T-helper 17 cell (primary cell): Measurements from ENCODE around the gene BCL6B. TPM values are rescaled to one million over a fixed set of nuclear protein-coding genes. Genes with fewer than 3 reads are reported as not detected.

Experiments
- ATAC-seq: fragments of 150-1000 bp; cut with Tn5 transposase; 2 replicates; pipeline ENCODE4 v1.10.0; 2021; ENCODE audit warnings: mild to moderate bottlenecking, moderate library complexity
- DNase-seq, 3 donors: peaks; one replicate each; pipeline versions ENCODE4 v3.0.0 to v3.0.0-alpha.2; 2020 to 2021
- H3K9me3 ChIP-seq: one replicate; pipeline ENCODE4 v1.7.0; 2013; ENCODE audit warnings: low read length, mild to moderate bottlenecking; ENCODE audit not compliant: control insufficient read depth, poor library complexity, severe bottlenecking
- H3K27ac Mint-ChIP-seq: one replicate; pipeline ENCODE4 v1.8.0; 2022; ENCODE audit warnings: mild to moderate bottlenecking, moderate library complexity, mixed read lengths
- H3K27me3 Mint-ChIP-seq: one replicate; pipeline ENCODE4 v1.8.0; 2022; ENCODE audit warnings: mixed read lengths
- H3K36me3 Mint-ChIP-seq: one replicate; pipeline ENCODE4 v1.8.0; 2022; ENCODE audit warnings: low read depth, mixed read lengths
- H3K4me1 Mint-ChIP-seq: one replicate; pipeline ENCODE4 v1.8.0; 2022; ENCODE audit warnings: mild to moderate bottlenecking, mixed read lengths
- H3K4me3 Mint-ChIP-seq: one replicate; pipeline ENCODE4 v1.8.0; 2022; ENCODE audit warnings: mild to moderate bottlenecking, moderate library complexity, mixed read lengths
- total RNA-seq, 4 donors: library from RNA in 2 of 4; stranded (reverse) in 2 of 4; gene quantifications; one replicate each; pipeline ENCODE4 v1.2.3 and lab custom pipeline; 2022 to 2026

Gene BCL6B
- total RNA-seq, 2 donors from 2014 or later, result 0.17 TPM; not detected in 1

- H3K9me3 ChIP-seq, result no peaks in the 10 kb centered on the region
- Mint-ChIP-seq H3K36me3 (peaks cover 2% of the 10 kb centered on the region), H3K27ac (peak overlapping the region; percentile 100), H3K4me3 (peak overlapping the region; percentile 90), H3K4me1 (peaks cover 66% of the 10 kb centered on the region), H3K27me3 (no peaks in the 10 kb centered on the region)
- DNase-seq (peak; percentile 72 to 86 (median 74)), ATAC-seq (peak; percentile 66)
Observed at GRCh38 chr17:7014995-7015958, 7.6 kb upstream of the BCL6B start.

- Mint-ChIP-seq H3K27ac (peak overlapping the region; percentile 100), H3K36me3 (peaks cover 2% of the 10 kb centered on the region), H3K27me3 (no peaks in the 10 kb centered on the region), H3K4me1 (peaks cover 64% of the 10 kb centered on the region), H3K4me3 (peak overlapping the region; percentile 90)
- DNase-seq (no peak), ATAC-seq (no peak)
- no peaks in the 10 kb centered on the region for H3K9me3 ChIP-seq
Observed at GRCh38 chr17:7016418-7016817, 6.4 kb upstream of the BCL6B start.

GRCh38 chr17:7016886-7017826, 5.7 kb upstream of the BCL6B start:
- Mint-ChIP-seq H3K27me3 (no peaks in the 10 kb centered on the region), H3K4me1 (peaks cover 63% of the 10 kb centered on the region), H3K36me3 (peaks cover 2% of the 10 kb centered on the region), H3K4me3 (peak overlapping the region; percentile 68), H3K27ac (peak overlapping the region; percentile 100)
- DNase-seq (no peak), ATAC-seq (no peak)
- H3K9me3 ChIP-seq, result no peaks in the 10 kb centered on the region

GRCh38 chr17:7017827-7018200, 5.0 kb upstream of the BCL6B start:
- ATAC-seq, result no peak
- H3K27ac Mint-ChIP-seq, result peak overlapping the region; percentile 100
- peaks cover 66% of the 10 kb centered on the region for H3K4me1 Mint-ChIP-seq
- no peaks in the 10 kb centered on the region for H3K27me3 Mint-ChIP-seq
- H3K36me3 Mint-ChIP-seq, result peaks cover 2% of the 10 kb centered on the region
- no peak for DNase-seq
- peak overlapping the region; percentile 68 for H3K4me3 Mint-ChIP-seq
- H3K9me3 ChIP-seq, result no peaks in the 10 kb centered on the region

GRCh38 chr17:7018331-7018964, 4.4 kb upstream of the BCL6B start:
- Mint-ChIP-seq H3K27ac (peak overlapping the region; percentile 100), H3K4me3 (no peak overlapping the region), H3K4me1 (peaks cover 67% of the 10 kb centered on the region), H3K36me3 (peaks cover 2% of the 10 kb centered on the region), H3K27me3 (no peaks in the 10 kb centered on the region)
- H3K9me3 ChIP-seq, result no peaks in the 10 kb centered on the region
- DNase-seq (no peak), ATAC-seq (no peak)

- no peaks in the 10 kb centered on the region for H3K9me3 ChIP-seq
- Mint-ChIP-seq H3K27ac (peak overlapping the region; percentile 100), H3K36me3 (peaks cover under 1% of the 10 kb centered on the region), H3K27me3 (no peaks in the 10 kb centered on the region), H3K4me3 (no peak overlapping the region), H3K4me1 (peaks cover 60% of the 10 kb centered on the region)
- ATAC-seq (no peak), DNase-seq (no peak)
Observed at GRCh38 chr17:7019367-7019766, 3.5 kb upstream of the BCL6B start.

- H3K36me3 Mint-ChIP-seq, result no peaks in the 10 kb centered on the region
- no peaks in the 10 kb centered on the region for H3K27me3 Mint-ChIP-seq
- ATAC-seq (no peak), DNase-seq (no peak)
- no peak overlapping the region for H3K4me3 Mint-ChIP-seq
- H3K27ac Mint-ChIP-seq, result peak overlapping the region; percentile 100
- peaks cover 60% of the 10 kb centered on the region for H3K4me1 Mint-ChIP-seq
- H3K9me3 ChIP-seq, result no peaks in the 10 kb centered on the region
Observed at GRCh38 chr17:7019839-7020519, 2.9 kb upstream of the BCL6B start.

GRCh38 chr17:7020894-7021664, 1.8 kb upstream of the BCL6B start:
- H3K9me3 ChIP-seq, result no peaks in the 10 kb centered on the region
- Mint-ChIP-seq H3K27ac (peak overlapping the region; percentile 100), H3K27me3 (no peaks in the 10 kb centered on the region), H3K36me3 (no peaks in the 10 kb centered on the region), H3K4me3 (peak overlapping the region; percentile 63), H3K4me1 (peaks cover 49% of the 10 kb centered on the region)
- no peak for DNase-seq
- no peak for ATAC-seq

GRCh38 chr17:7021993-7022778, 664 bp upstream of the BCL6B start:
- H3K27ac Mint-ChIP-seq, result peak overlapping the region; percentile 100
- no peaks in the 10 kb centered on the region for H3K27me3 Mint-ChIP-seq
- H3K9me3 ChIP-seq, result no peaks in the 10 kb centered on the region
- ATAC-seq, result peak; percentile 67
- peak; percentile 70 to 76 (median 73) for DNase-seq
- H3K4me3 Mint-ChIP-seq, result peak overlapping the region; percentile 90
- peaks cover 43% of the 10 kb centered on the region for H3K4me1 Mint-ChIP-seq
- no peaks in the 10 kb centered on the region for H3K36me3 Mint-ChIP-seq

- DNase-seq (peak; percentile 91 to 96 (median 95)), ATAC-seq (peak; percentile 85)
- Mint-ChIP-seq H3K36me3 (no peaks in the 10 kb centered on the region), H3K27me3 (no peaks in the 10 kb centered on the region), H3K4me1 (peaks cover 32% of the 10 kb centered on the region), H3K4me3 (peak overlapping the region; percentile 90), H3K27ac (peak overlapping the region; percentile 100)
- no peaks in the 10 kb centered on the region for H3K9me3 ChIP-seq
Observed at GRCh38 chr17:7023576-7024401, 939 bp downstream of the BCL6B start.

GRCh38 chr17:7024402-7024785, 1.5 kb downstream of the BCL6B start:
- no peak for ATAC-seq
- no peaks in the 10 kb centered on the region for H3K9me3 ChIP-seq
- no peaks in the 10 kb centered on the region for H3K27me3 Mint-ChIP-seq
- H3K27ac Mint-ChIP-seq, result peak overlapping the region; percentile 100
- DNase-seq, result no peak
- H3K36me3 Mint-ChIP-seq, result no peaks in the 10 kb centered on the region
- no peak overlapping the region for H3K4me3 Mint-ChIP-seq
- peaks cover 33% of the 10 kb centered on the region for H3K4me1 Mint-ChIP-seq
